ENCODE measurements around the gene FAM120AOS. TPM values are rescaled to one million over a fixed set of nuclear protein-coding genes. Genes with fewer than 3 reads are reported as not detected.

FAM120AOS gene
- total RNA-seq, 1 experiment from 2014 or later, result 31.2 TPM

- Histone ChIP-seq H3K36me3 (ENCODE audit: control insufficient read depth in 1 of 2, insufficient read depth in 2 of 2, low read length in 2 of 2) (no peaks in the 10 kb centered on the region), H3K4me2 (ENCODE audit: low read length) (no peak overlapping the region), H4K20me1 (ENCODE audit: insufficient read depth) (no peaks in the 10 kb centered on the region), H3K9me2 (ENCODE audit: insufficient read depth) (no peaks in the 10 kb centered on the region), H3K27ac (ENCODE audit: low read depth, low read length) (no peak overlapping the region), H3K27me3 (ENCODE audit: insufficient read depth, low read length) (no peaks in the 10 kb centered on the region), H3K4me1 (ENCODE audit: control insufficient read depth in 1 of 2, insufficient read depth in 2 of 2, low read length in 2 of 2) (no peaks in the 10 kb centered on the region), H3K4me3 (replicated peaks in 1 of 2; ENCODE audit: low read depth in 1 of 2, low read length in 2 of 2) (no peak overlapping the region), H3K79me2 (ENCODE audit: insufficient read depth, low read length) (no peaks in the 10 kb centered on the region), H2AFZ (ENCODE audit: low read depth, low read length, poor library complexity, severe bottlenecking) (no peak overlapping the region), H3K9ac (ENCODE audit: low read length) (no peak overlapping the region), H3K9me3 (ENCODE audit: control insufficient read depth in 1 of 2, insufficient read depth in 1 of 2, low read depth in 1 of 2, low read length in 2 of 2) (no peaks in the 10 kb centered on the region)
- ChIA-PET RAD21 (ENCODE audit: low non-redundant PET in 1 of 2, low total read pairs in 2 of 2, uncharacterized antibody in 2 of 2, unreplicated experiment in 2 of 2) (no interaction called here), POLR2A (no interaction called here), CTCF (no interaction called here)
- intact Hi-C loops (cut with micrococcal nuclease), result no loop called here
- TF ChIP-seq ELF1 (IDR thresholded peaks at IDR 0.05; ENCODE audit: borderline replicate concordance, low read depth) (no peak), ZFX (IDR thresholded peaks at IDR 0.05) (no peak), RAD21 (IDR thresholded peaks at IDR 0.05; ENCODE audit: low read depth) (no peak), POLR2A (IDR thresholded peaks at IDR 0.05; ENCODE audit: borderline replicate concordance, extremely low read depth, insufficient read depth, insufficient read length) (no peak), SP1 (IDR thresholded peaks at IDR 0.05; ENCODE audit: low read depth) (no peak), POLR2AphosphoS5 (IDR thresholded peaks at IDR 0.05; ENCODE audit: low read depth, low read length) (no peak), TCF7L2 (IDR thresholded peaks at IDR 0.05; ENCODE audit: borderline replicate concordance, extremely low read depth, insufficient read depth, insufficient read length) (no peak), ZBTB33 (IDR thresholded peaks at IDR 0.05; ENCODE audit: extremely low read depth, insufficient replicate concordance, low read length) (no peak), ATF3 (IDR thresholded peaks at IDR 0.05) (no peak), EGR1 (IDR thresholded peaks at IDR 0.05; ENCODE audit: low read depth) (no peak), ZNF274 (IDR thresholded peaks at IDR 0.05; ENCODE audit: low read depth, low read length) (no peak), CBX3 (IDR thresholded peaks at IDR 0.05; ENCODE audit: low read depth) (no peak), EZH2 (IDR thresholded peaks at IDR 0.05) (no peak), REST (IDR thresholded peaks at IDR 0.05; ENCODE audit: low read depth) (no peak), JUND (IDR thresholded peaks at IDR 0.05) (no peak), FOSL1 (IDR thresholded peaks at IDR 0.05; ENCODE audit: low read depth) (no peak)
- no peak for ATAC-seq
- DNase-seq (ENCODE audit: low read depth, low spot score), result no peak
- BruUV-seq (replicated peaks), result no TSS peak
Measured at GRCh38 chr9:93432964-93433363, 20.4 kb downstream of the FAM120AOS start.

All from HCT116 (cell line).